ENCODE measurements around the gene HSD17B8.

HSD17B8 gene

DNA sequence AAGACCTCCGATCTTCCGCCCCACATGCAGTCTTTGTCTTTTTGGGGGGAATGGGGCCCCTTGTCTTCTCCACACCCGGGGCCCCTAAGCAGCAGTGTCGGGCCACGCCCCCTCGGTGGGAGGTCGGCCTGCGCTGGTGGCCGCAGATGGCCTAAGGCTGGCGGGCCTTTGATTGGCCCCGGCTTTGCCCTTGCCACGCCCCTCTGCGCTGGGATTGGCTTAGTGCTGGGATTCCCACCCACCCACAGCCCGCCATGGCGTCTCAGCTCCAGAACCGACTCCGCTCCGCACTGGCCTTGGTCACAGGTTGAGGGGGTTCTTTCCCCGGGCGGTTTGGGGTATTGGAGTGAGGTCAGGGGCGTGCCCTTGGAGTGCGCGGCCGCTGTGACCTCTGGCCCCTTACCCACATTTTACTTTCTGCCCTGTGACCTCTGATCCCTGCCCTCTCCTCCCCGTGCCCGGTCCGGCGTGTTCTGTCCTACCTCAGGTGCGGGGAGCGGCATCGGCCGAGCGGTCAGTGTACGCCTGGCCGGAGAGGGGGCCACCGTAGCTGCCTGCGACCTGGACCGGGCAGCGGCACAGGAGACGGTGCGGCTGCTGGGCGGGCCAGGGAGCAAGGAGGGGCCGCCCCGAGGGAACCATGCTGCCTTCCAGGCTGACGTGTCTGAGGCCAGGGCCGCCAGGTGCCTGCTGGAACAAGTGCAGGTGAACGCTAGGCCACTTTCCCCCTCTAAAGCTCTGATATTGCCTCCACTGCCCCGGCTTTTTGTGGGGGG, at the start of gene HSD17B8:
HSD17B8 (plus strand) TSS at position 241 of the 776 bp plus-strand sequence; CDS start at position 255, 14 bp downstream.
- peak; percentile 75 for DNase-seq (ENCODE audit: low spot score)

DNA sequence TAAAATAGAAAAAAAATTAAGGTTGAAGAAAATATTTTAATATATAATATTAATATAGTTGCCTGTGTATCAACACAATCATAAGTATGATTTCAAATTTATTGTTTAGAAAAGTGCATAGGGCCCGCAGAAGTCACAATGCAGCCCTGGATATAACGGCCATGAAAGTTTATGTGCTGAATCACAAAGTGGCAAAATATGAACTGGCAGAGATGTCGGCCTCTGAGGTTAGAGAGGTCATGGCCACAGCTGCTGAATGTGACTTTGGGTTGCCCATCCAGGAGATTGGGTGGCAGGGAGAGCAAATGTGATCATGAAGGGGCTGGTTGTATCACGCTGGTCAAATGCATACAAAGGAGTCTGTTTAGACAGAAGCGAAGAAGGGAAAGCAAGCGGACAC, 47.9 kb upstream of the HSD17B8 start:
- DNase-seq (ENCODE audit: low spot score), result no peak

DNA sequence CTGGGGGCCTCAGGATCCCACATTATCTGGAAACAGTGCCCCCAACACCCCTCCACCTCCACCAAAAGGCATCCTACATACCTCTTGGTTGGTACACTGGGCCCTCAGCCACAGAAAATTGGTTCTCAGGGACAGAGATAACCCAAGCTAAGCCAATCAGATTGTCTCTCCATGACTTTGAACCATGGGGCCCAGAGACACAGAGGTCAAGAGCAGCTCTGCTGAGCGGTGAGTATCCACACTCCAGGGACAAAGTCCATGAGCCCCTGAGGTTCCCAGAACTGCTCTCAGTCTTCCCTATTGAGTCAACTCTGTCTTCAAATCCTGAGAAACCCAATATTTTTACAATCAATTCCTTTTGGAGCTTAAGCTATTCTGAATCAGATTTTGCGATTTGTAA, 47.5 kb upstream of the HSD17B8 start:
- DNase-seq (ENCODE audit: low spot score), result no peak

DNA sequence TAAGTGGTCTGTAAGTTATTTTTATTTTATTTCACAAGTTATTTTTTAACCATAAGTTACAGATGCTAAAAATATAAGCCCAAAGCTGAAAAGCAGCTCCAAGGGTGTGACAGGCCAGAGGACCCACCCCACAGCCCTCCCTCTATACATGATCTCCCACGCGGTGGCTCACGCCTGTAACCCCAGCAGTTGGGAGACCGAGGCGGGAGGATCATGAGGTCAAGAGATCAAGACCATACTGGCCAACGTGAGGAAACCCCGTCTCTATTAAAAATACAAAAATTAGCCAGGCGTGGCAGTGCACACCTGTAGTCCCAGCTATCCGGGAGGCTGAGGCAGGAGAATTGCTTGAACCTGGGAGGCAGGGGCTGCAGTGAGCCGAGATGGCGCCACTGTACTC, 44.4 kb upstream of the HSD17B8 start:
- DNase-seq (ENCODE audit: low spot score), result no peak

DNA sequence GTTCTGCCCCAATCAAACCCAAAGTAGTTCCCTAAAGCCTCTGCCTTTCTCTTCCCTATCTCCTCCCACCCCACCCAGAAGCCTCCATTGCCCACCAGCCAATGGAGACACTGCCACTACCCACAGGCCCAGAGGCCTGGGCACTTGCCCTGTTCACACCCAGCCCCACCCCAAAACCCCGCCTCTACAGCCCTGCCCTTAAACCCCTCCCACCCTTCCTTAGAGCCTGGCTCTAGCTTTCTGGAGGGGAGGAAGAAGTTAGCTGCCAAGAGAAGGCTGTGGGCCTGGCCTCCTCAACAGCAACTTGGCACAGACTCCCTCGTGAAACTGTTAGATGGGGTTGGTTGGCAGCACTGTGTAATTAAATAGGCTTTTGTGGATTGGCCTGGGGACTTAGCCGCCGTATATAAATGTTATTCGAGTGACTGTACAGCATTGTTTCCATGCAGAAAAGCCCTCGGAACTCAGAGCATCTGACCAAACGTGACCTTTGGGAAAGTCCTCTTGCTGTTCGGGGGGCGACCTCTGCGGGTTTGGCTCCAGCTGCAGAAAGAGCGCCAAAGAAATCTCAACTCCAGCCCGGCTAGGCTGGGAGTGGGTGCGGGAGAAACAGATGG, 43.6 kb upstream of the HSD17B8 start:
- DNase-seq (ENCODE audit: low spot score), result peak; percentile 71

DNA sequence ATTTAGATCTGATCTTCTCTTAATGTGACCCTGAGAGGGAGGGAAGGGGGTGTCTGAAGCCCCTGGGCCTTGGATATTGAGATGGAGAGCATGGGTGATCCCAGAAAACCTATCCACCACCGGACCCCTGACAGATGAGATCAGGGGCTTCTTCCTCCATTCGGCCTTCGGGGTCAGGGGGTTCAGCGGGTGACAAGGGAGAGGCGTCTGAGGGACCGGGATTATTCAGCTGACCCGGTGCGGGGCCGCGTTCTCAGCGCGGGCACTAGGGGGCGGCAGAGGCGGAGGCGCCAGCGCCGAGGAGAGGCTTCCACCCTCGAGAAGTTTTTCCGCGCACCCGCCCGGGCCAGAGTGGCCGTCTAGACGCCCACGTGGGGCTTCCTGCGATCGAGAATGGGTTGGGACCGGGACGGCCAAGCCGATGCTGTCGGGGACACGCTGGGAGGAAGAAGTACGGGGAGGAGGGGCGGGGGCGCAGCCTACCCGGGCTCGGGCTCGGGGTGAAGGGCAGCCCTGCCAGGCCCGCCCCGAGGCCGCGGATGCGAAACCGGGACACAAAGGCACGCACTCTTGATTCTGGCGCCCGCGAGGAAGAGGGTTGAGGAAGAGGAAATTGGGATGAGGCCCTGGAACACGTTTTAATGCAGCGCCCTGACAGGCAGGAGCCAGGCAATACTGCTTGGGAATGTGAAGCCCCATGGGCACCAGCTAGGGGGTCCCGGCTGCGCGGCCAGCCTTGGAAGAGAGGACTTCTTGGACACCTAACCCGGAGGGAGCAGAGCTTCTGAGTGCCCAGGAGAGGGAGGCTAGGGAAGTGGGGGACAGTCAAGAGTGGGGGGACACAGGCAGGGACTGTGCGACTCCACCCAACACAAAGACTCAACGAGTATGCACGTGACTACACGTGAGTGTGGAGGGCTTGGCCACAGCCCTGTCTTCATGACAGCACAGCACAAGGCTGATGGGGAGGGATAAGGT, 42.8 kb upstream of the HSD17B8 start:
- peak; percentile 76 for DNase-seq (ENCODE audit: low spot score)

DNA sequence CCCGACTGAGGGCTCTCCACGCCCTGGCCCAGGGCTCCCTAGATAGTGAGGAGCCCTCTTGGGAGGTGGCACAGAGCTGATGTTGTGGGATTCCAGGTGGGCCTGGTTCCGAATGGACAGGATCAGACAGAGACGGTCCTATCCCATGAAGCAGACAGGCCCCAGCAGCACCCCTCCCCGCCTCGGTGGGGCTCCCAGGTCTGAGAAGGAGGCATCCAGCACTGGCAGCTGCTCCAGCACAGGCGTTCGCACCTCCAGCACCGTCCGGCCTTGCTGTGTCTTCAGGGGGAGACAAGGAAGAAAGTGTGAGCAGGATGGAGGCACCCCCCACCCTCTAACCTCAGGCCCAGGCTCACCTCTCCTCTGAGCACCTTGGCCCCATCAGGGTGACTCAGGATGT, 40.9 kb upstream of the HSD17B8 start:
- no peak for DNase-seq (ENCODE audit: low spot score)

DNA sequence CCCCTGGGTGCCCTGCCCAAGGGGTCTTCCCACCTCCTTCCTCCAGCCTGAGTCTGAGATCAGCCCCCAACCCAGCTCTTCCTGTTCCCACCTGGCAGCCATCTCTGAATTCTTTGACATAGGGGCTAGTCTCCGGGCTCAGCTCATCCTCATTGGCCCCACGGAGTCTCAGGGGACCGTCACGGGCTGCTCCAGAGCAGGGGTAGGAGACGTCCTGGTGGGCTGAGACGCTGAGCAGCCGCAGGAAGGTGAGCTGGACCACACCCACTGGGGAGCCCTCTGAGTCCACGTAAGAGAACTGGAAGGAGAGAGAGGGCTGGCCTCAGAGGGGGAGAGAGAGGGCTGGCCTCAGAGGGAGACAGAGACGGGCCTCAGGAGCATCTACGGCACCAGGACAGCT, 40.3 kb upstream of the HSD17B8 start:
- DNase-seq (ENCODE audit: low spot score), result no peak

DNA sequence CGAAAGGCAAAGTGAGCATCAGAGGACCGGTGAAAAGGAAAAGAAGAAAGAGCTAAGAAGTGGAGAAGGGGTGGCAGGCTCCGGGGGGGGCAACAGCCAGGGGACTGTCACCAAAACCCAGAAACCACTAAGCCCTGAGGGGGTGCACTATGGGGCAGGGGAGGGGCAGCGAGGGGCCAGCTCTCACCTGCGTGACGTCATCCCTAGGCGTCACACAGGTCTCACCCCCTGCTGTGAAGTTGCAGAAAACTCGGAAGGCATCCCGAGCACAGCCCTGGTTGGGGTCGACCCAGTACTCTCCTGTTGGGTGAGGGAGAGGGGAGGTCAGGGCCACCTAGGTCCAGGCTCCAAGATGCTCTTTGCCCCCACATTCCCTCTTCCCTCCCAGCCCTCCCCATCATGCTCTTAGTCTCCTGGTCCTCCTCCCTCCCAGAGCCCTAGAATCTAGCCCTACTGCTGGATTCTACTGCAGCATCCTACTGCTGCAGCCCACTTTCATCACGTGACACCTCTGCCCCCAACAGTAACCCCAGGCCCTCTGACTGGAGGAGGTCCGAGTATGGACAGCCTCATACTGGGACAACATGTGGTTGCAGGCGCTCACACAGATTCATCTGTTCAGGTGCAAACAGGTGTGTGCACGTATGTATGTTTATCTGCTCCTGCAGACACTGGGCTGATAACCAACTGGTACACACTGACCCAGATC, 39.6 kb upstream of the HSD17B8 start:
- DNase-seq (ENCODE audit: low spot score), result no peak

DNA sequence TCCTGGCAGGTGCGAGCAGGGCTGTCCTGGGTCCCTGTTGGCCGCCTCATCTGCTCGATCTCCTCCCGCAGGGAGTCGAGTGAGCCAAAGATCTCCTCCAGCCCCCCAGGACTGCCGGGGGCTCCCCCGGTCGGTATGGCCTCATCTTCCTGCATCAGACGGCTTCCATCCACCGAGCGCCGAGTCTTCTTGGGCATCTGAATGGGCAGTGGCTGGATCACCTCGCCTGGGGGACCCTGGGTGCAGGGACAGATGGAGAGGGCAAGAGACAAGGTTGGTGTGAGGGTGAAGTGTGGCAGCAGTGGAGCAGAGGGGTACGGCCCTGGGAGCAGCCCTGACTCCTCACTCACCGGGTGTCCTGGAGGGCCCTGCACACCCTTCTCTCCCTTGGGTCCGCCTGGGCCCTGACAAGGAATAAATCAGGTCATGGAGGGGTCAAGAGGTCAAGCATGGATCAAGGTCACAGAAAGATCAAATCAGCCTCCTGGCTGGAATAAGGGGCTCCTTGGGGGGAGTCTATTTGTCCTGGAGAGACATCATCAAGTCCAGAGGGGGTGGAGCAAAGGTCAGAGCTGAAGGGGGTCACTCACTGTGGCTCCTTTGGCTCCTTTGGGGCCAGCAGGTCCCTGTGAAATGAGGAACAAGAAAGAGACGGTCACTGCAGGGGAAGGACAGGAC, 38.7 kb upstream of the HSD17B8 start:
- DNase-seq (ENCODE audit: low spot score), result no peak

DNA sequence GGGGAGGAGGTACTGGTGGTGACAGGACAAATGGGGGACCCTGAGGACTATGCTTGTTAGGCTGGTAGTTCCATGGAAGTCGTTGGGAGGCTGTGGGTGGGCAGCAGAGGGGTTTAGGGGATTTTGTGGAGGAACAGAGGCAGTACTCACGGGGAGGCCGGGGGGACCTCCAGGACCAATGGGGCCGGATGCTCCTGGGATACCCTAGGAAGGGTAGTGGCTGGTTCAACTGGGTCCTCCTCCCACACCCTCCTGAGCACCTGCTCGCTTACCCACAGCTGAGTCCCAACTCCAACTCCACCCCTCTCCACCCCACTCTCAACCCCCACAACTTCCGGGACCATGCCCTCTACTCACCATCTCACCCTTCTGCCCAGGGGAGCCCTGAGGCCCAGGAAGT, 38.1 kb upstream of the HSD17B8 start:
- DNase-seq (ENCODE audit: low spot score), result no peak

DNA sequence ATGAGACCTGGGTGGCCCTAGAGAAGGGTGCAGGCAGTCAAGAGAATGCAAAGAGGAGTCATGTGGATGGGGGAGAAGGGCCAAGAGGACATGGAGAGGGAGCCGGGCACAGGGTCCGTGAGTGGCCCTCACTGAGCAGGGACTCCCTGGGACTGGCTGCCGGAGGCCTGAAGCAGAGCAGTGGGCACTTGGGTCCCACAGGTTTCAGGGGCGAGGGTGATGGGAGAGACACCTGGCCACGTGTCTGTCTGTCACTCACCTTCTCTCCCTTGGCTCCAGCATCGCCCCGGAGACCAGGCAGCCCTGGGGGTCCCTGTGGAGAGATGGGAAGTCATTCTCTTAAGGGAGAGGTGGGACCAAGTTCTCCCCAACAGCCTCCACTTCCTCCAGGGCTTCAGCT, 37.6 kb upstream of the HSD17B8 start:
- DNase-seq (ENCODE audit: low spot score), result no peak

DNA sequence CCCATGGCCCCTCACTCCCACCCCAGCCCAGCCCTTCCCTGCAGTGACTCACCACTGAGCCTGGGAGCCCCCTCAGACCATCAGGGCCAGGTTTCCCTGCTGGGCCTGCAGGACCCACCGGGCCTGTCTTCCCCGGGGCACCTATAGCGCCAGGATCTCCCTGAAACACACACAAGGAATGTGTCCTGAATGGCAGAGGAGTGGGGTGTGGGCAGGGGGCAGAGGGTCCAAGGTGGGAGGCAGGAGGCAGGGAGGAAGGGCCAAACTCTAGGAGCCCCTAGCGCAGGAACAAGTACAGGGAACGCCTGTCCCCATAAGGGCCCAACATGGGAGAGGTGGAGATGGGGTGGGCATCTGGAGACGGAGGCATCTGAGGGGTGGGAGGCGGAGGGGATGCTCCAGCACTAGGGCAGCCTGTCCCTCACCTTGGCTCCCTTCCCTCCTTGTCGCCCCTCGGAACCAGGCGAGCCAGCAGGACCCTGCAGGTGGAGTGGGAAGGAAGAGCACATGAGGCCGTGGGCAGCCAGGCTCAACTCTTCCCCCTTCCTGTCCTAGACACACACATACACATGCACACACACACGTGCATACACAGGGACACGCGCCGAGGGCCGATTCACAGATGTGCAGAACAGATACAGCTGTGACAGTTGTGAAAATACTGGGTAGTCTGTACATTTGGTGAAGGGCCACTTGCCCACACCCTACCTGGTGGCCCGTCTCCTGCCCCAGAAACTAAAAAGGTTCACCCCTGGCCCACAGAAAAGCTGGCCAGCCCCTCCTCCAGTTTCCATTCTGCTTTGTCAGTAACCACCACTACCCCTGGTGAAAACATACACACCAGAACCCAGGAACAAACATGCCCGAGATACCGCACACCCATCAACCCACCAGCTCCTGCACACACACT, 36.8 kb upstream of the HSD17B8 start:
- no peak for DNase-seq (ENCODE audit: low spot score)

DNA sequence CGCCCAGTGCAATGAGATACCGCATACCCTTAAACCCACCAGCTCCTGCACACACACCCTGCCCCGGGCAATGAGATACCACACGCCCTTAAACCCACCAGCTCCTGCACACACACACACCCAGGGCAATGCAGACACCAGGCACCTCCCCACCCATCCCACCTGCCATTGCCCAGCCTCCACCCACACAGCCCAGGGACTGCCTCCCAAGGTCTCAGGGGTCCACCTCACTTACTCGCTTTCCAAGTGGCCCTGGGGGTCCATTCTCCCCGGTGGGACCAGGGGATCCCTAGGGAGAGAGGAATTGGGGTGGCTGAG, 36.2 kb upstream of the HSD17B8 start:
- no peak for DNase-seq (ENCODE audit: low spot score)

DNA sequence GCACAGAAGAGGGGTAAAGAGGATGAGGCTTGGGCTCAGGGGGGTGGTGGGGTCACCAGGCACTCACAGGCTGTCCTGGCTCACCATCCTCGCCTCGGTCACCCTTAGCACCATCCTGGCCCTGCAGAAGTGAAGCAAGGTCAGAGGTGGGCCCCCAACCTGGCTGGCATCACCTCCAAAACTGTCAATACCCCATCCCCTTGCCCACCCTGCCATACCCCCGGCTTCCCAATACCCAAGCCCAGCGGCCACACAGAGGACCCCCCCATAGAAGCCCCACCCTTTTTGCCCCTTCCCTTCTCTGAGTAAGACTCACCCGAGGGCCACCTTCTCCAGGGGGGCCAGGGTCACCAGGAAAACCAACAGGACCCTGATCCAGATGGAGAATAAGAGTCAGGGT, 35.8 kb upstream of the HSD17B8 start:
- no peak for DNase-seq (ENCODE audit: low spot score)

DNA sequence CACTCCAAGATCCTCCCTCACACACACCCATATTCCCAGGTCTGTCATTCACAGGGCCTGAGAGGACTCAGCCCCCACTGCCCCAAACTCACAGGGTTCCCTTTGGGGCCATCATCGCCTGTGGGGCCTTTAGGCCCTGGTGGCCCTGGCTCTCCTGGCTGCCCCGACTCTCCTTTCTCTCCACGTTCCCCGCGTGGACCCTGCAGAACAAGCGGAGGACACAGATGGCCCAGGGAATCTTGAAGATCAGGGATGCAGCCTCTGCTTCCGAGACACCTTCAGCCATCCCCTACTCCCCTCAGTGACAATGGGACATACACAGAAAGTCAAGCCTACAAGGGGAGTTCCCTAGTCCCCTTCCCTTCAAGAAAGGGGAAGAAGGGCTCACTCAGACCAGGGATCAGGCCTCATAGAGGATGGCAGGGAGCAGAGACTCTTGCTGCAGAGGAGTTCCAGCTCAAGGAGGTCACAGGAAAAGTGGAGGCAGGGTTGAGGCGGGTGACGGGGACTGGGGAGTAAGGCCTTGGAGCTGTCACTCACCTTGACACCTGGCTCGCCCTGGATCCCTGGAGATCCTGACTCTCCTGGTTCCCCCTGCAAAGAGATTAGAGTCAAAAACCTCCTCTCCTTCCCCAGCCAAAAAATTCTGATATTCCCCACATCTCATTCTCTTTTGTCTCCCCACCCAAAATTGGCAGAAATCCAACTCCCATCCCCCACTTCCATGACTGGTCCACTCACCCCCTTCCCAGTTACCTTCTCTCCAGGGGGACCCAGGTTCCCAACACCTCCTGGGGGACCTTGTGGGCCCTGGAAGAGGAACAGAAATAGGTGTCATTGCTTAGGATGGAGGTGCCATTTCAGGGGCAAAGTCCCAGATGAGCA, 34.9 kb upstream of the HSD17B8 start:
- DNase-seq (ENCODE audit: low spot score), result no peak

DNA sequence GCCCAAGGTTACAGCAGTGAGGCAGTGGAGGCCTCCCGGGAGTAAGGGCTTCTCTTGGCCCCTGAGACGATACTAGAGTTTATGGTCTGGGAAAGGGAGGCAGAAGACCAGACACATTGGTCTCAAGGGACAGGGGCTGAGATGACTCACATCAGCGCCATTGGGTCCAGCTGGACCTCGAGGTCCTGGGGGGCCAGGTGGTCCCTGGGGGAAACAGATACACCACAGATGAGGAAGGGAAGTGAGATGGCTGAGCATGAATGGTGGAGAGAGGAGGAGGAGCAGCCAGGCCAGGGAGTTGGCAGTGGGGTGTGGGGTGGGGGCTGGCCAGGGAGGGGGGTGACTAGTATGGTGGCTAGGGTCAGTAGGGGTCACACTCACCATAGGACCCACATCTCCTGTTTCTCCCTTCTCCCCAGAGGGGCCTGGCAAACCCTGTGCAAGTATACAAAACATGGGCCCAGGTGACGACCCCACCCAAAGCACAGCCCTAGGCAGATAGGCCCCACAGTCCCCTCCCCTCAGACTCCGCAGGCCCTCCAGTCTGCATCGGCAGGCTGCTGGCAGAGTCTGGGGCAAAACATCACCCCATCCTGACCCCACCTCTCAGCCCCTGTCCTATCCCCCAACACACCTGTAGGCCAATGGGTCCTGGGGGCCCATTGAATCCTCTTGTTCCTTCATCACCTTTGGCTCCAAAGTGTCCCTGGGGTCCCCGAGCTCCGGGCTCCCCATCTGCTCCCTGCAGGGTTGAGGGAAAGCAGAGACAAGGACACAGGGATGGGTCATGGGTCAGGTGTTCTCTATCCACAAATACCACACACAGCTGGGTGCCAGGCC, 34.1 kb upstream of the HSD17B8 start:
- DNase-seq (ENCODE audit: low spot score), result no peak

DNA sequence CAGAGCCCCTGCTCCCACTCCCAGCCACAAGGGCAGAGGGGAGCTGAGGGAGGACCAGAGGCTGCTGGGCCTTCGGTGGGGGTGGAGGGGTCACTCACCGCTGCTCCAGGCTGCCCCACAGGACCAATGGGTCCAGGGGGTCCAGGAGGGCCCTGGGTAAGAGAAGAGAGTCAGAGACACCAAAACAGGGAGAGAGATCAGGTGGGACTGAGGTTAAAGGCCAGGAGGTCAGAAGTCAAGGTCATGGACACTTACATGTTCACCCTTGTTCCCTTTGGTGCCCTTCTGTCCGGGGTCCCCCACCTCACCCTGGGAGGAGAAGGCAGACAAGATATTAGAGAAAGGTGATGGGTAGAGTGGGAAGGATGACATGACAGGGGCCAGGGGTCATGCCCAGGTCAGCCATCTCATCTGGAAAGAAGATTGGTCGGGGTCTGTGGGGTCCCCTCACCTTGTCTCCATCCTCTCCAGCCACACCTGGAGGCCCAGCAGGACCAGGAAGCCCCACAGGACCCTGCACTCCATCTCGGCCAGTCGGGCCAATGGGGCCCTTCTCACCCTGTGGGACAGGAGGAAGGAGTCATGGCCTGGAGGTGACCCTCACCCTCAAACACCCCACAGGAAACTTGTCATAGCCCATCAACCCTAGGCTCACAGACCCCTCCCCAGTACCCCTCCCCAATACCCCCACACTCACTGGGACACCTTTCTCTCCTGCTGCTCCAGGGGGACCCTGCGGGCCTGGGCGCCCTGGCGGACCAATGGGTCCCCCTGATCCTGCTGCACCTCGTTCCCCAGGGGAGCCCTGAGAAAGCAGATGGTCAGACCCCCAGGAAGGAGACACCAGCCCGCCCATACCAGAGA, 33.2 kb upstream of the HSD17B8 start:
- DNase-seq (ENCODE audit: low spot score), result no peak

All from LoVo (cell line).